Activated T-helper 17 cell treated with anti-CD3 and anti-CD28 coated beads, Interleukin-2, amount 50 U/mL, for 72 hours (primary cell): ENCODE measurements around the gene VPS11. TPM values are rescaled to one million over a fixed set of nuclear protein-coding genes. Genes with fewer than 3 reads are reported as not detected.
"Not testable (repeated sequence)": the region's sequence is repeated elsewhere in the genome, so short reads cannot be mapped to it uniquely, and the experiment has no call there.

ENCODE experiments used
- ATAC-seq: fragments of 150-1000 bp; cut with Tn5 transposase; replicated peaks from 2 replicates; pipeline ENCODE4 v1.10.0; 2021; ENCODE audit warnings: mild to moderate bottlenecking, moderate library complexity
- H3K27ac Mint-ChIP-seq: one replicate; pipeline ENCODE4 v1.8.0; 2022; ENCODE audit warnings: mixed read lengths
- H3K27me3 Mint-ChIP-seq: one replicate; pipeline ENCODE4 v1.8.0; 2022; ENCODE audit warnings: mixed read lengths
- H3K36me3 Mint-ChIP-seq: one replicate; pipeline ENCODE4 v1.8.0; 2022; ENCODE audit warnings: low read depth, mild to moderate bottlenecking, mixed read lengths
- H3K4me1 Mint-ChIP-seq: one replicate; pipeline ENCODE4 v1.8.0; 2022; ENCODE audit warnings: mixed read lengths
- H3K4me3 Mint-ChIP-seq: one replicate; pipeline ENCODE4 v1.8.0; 2022; ENCODE audit warnings: mild to moderate bottlenecking, mixed read lengths
- H3K9me3 Mint-ChIP-seq: one replicate; pipeline ENCODE4 v1.8.0; 2022; ENCODE audit warnings: mixed read lengths
- total RNA-seq, 2 donors: library from RNA; stranded (reverse); gene quantifications; one replicate each; pipeline ENCODE4 v1.2.3, GENCODE V29; 2022

Gene VPS11
- total RNA-seq, 2 donors from 2014 or later = 31.7 to 33.7 TPM

DNA sequence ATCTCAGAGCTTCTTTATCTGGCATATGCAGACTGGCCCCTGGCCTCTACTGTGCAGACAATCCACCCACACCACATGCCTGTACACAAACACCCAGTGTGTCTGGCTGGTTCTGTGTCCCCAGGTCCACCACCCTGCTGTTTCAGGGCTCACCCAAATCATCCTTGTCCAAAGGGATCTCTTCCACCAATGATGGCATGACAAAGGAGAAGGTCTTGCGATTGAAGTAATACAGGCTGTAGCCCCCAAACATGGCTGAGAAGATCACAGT, 38.6 kb upstream of the VPS11 start:
- ATAC-seq = no peak
- peak overlapping the region; percentile 84 for H3K4me3 Mint-ChIP-seq
- peaks cover 39% of the 10 kb centered on the region for H3K36me3 Mint-ChIP-seq
- no peaks in the 10 kb centered on the region for H3K27me3 Mint-ChIP-seq
- H3K9me3 Mint-ChIP-seq = no peaks in the 10 kb centered on the region
- peak overlapping the region; percentile 78 for H3K27ac Mint-ChIP-seq
- H3K4me1 Mint-ChIP-seq = peaks cover 21% of the 10 kb centered on the region

DNA sequence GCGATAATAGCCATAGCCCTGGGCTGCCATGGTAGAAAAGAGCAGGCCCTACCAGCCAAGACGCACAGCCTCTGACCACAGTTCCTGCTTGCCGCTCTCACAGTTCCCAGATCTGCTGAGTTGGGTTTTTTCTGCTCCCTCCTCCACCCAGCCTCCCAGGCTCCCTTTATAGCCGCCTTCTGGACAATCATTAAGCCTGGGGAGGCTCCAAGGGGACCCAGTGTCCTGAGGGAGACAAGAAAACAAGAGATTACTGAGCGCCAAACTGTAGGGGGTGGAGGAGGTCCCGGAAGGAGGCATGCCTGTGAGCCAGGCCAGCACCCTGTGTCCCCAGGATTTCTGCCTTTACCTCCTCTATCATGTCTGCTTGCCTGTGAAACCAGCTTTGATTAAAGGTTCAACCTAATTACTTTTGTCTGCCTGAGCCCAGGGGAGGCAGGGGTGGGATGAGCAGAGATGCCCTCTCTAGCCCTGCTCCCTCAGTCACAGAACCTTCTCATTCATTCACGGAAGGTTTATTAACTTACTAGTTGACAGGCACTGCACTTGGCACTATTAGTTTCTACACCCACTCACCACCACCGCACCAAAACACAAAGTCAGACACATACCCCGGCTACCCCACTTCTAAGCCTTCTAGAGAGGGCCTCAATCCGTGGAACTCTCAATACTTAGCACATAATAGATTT, 38.1 kb upstream of the VPS11 start:
- peak; percentile 35 for ATAC-seq

DNA sequence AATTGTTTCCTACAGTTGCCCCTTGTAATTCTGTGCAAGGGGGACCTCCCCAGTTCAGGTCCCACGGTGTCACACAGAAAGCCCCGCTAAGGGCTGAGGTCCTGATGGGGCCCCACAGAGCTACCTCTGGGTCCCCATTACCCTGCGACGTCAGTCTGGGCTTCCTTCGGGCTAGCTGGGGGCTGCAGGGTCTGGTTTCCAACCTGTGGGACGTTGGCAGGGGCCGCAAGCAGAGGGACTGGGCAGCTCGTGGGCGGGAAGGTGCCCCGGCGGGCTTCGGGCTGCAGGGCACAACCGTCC, 37.6 kb upstream of the VPS11 start:
- peak overlapping the region; percentile 78 for H3K27ac Mint-ChIP-seq
- H3K27me3 Mint-ChIP-seq = no peaks in the 10 kb centered on the region
- peaks cover 14% of the 10 kb centered on the region for H3K4me1 Mint-ChIP-seq
- peak overlapping the region; percentile 84 for H3K4me3 Mint-ChIP-seq
- peaks cover 29% of the 10 kb centered on the region for H3K36me3 Mint-ChIP-seq
- ATAC-seq = peak; percentile 8
- H3K9me3 Mint-ChIP-seq = no peaks in the 10 kb centered on the region

More for the DNA sequence above, 38.1 kb upstream of the VPS11 start:
- Mint-ChIP-seq H3K4me3 (peak overlapping the region; percentile 84), H3K27ac (peak overlapping the region; percentile 78), H3K9me3 (no peaks in the 10 kb centered on the region), H3K4me1 (peaks cover 16% of the 10 kb centered on the region), H3K27me3 (no peaks in the 10 kb centered on the region), H3K36me3 (peaks cover 34% of the 10 kb centered on the region)

DNA sequence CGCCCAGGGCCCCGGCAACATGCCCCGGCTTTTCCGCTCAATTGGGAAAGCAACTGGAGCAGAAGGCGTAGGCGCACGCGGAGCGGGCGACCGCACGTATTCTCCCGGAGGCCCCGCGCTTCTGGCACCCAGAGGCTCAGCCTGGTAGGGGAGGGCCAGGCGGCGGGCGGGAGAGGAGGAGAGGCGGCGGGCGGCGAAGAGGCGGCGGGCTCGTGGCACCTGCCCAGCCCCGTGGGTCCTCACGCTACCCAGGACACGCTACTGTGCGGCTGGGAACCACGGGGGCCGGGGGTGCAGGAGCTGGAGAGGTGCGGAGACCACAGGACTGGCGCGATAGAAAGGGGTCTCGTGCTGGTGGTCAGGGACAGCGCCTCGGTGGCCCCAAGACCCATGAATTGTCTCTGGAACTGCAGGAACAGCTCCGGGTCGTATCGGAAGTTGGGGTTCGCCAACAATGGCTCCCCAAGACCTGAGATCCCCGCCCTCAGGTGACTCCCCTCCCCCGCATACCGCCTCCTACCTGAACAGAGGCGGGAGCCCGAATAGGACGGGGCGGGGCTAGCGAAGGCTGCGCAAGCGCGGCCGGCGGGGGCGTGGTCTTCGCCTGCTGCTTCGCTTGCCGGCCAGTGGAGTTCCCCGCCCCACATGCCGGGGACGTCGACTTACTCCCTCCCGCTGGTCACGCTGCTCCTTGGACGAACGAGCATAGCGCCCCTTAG, 37.1 kb upstream of the VPS11 start, which contains the start of gene SLC37A4:
Gene SLC37A4 (minus strand): TSS at position 549 of the 719 bp plus-strand sequence.
- Mint-ChIP-seq H3K4me3 (peak within 1 kb of the TSS; percentile 84), H3K27me3 (no peaks in the 10 kb centered on the region), H3K4me1 (peaks cover 9% of the 10 kb centered on the region), H3K36me3 (peaks cover 24% of the 10 kb centered on the region), H3K27ac (peak within 1 kb of the TSS; percentile 78), H3K9me3 (no peaks in the 10 kb centered on the region)
- peak; percentile 93 for ATAC-seq

DNA sequence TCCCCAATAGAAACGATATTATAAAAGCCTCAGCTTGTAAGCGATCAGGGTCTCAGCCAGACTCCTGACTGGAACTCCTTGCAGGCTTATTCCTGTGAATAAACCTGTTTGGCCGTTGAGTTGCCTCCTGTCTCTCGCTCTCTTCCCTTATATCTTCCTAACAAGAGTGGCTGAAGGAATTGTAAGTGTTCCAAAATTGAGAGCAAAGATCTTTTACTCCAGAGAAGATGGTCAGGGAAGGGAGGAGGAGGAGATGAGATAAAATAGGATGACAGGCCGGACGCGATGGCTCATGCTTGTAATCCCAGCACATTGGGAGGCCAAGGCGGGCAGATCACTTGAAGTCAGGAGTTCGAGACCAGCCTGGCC, 35.7 kb upstream of the VPS11 start:
- peaks cover 14% of the 10 kb centered on the region for H3K36me3 Mint-ChIP-seq
- H3K4me1 Mint-ChIP-seq = peaks cover 7% of the 10 kb centered on the region
- H3K27ac Mint-ChIP-seq = peak overlapping the region; percentile 41

DNA sequence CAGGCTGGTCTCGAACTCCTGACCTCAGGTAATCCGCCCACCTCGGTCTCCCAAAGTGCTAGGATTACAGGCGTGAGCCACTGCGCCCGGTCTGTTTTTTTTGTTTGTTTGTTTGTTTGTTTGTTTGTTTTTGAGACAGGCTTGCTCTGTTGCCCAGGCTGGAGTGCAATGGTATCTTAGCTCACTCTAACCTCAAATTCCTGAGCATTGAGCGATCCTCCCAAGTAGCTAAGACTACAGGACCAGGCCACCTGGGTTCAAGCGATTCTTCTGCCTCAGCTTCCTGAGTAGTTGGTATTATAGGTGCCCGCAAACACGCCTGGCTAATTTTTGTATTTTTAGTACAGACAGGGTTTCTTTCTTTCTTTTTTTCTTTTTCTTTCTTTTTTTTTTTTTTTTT, 34.2 kb upstream of the VPS11 start:
- not testable (repeated sequence) for H3K36me3 Mint-ChIP-seq, ATAC-seq, H3K9me3 Mint-ChIP-seq, H3K4me1 Mint-ChIP-seq, H3K4me3 Mint-ChIP-seq, H3K27ac Mint-ChIP-seq, H3K27me3 Mint-ChIP-seq

More for the DNA sequence above, 35.7 kb upstream of the VPS11 start:
- Mint-ChIP-seq H3K9me3 (no peaks in the 10 kb centered on the region), H3K27me3 (no peaks in the 10 kb centered on the region), H3K4me3 (no peak overlapping the region)
- no peak for ATAC-seq

DNA sequence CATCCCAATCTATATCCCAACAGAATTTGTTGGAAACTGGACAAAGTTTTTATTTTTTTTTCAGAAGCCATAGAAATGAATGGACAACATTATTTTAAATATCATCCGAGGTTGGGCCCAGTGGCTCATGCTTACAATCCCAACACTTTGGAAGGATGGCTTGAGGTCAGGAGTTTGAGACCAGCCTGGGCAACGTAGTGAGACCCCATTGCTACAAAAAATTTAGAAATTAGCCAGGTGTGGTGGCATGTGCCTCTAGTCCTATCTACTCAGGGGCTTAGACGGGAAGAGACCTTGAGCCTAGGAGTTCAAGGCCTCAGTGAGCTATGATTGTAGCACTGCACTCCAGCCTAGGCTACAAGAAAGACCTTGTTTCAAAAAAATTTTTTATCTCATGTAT, 32.8 kb upstream of the VPS11 start:
- H3K9me3 Mint-ChIP-seq = no peaks in the 10 kb centered on the region
- ATAC-seq = no peak
- H3K27ac Mint-ChIP-seq = no peak overlapping the region
- no peaks in the 10 kb centered on the region for H3K27me3 Mint-ChIP-seq
- H3K36me3 Mint-ChIP-seq = no peaks in the 10 kb centered on the region
- H3K4me3 Mint-ChIP-seq = no peak overlapping the region
- no peaks in the 10 kb centered on the region for H3K4me1 Mint-ChIP-seq

DNA sequence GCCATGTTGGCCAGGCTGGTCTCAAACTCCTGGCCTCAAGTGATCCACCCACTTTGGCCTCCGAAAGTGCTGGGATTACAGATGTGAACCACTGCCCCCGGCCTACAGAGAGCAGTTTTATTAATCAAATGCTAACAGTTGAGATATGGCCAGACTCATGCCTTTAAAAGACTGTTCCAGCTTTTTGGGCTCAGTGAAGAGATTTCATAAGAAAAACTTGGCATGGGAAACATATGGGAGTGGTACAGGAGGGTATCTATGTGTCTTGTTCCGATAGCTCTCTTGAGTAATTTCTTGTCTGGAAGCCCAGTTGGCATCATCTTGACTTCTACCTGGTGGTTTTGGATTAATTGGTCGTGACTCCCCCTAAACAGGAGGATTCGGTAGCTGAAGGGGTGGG, 28.7 kb upstream of the VPS11 start:
- no peak overlapping the region for H3K4me3 Mint-ChIP-seq
- H3K36me3 Mint-ChIP-seq = no peaks in the 10 kb centered on the region
- no peak for ATAC-seq
- no peaks in the 10 kb centered on the region for H3K4me1 Mint-ChIP-seq
- H3K27me3 Mint-ChIP-seq = no peaks in the 10 kb centered on the region
- H3K27ac Mint-ChIP-seq = no peak overlapping the region
- no peaks in the 10 kb centered on the region for H3K9me3 Mint-ChIP-seq

DNA sequence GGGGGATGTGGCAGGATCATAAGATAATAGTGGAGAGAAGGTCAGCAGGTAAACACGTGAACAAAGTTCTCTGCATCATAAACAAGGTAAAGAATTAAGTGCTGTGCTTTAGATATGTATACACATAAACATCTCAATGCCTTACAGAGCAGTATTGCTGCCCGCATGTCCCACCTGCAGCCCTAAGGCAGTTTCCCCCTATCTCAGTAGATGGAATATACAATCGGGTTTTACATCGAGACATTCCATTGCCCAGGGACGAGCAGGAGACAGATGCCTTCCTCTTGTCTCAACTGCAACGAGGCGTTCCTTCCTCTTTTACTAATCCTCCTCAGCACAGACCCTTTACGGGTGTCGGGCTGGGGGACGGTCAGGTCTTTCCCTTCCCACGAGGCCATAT, 28.1 kb upstream of the VPS11 start:
- not testable (repeated sequence) for ATAC-seq

DNA sequence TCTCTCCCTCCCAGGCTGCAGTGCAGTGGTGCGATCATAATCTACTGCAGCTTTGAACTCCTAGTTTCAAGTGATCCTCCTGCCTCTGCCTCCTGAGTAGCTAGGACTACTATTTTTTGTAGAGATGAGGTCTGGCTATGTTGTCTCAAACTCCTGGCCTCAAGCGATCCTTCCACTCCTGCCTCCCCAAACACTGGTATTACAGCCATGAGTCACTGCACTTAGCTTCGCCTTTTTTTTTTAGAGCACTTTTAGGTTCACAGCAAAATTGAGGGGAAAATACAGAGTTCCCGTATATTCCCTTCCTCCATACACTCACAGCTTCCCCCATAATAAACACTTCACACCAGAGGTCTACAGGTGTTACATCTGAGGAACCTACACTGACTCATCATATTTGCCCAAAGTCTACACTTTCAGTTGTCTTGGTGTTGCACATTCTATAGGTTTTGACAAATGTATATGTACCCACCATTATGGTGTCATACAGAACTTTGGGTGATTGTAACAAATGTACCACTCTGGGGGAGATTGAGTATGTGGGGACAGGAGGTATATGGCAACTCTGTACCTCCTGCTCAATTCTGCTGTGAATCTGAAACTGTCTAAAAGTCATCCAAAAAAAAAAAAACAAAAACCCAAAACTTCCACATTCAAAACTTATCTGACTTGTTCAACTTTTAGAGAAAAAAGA, 25.6 kb upstream of the VPS11 start:
- Mint-ChIP-seq H3K27me3 (no peaks in the 10 kb centered on the region), H3K36me3 (peaks cover 30% of the 10 kb centered on the region), H3K27ac (no peak overlapping the region), H3K4me1 (no peaks in the 10 kb centered on the region), H3K4me3 (no peak overlapping the region), H3K9me3 (no peaks in the 10 kb centered on the region)
- ATAC-seq = peak; percentile 76

More for the DNA sequence above, 28.1 kb upstream of the VPS11 start:
- not testable (repeated sequence) for H3K27me3 Mint-ChIP-seq, H3K27ac Mint-ChIP-seq, H3K4me1 Mint-ChIP-seq, H3K4me3 Mint-ChIP-seq, H3K9me3 Mint-ChIP-seq, H3K36me3 Mint-ChIP-seq

DNA sequence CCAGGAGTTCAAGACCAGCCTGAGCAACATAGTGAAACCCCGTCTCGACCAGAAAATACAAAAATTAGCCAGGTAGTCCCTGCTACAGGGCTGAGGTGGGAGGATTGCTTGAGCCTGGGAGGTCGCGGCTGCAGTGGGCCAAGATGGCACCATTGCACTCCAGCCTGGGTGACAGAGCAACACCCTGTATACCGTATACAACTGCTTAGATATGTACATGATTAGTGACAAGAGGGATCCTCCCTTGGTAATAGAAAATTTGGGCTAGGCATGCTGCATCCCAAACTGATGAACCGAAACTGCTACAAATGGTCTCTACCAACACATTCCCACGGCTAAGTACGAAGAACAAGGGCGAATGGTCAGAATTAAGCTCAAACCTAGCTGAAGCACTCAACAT, 24.7 kb upstream of the VPS11 start:
- no peak overlapping the region for H3K4me3 Mint-ChIP-seq

DNA sequence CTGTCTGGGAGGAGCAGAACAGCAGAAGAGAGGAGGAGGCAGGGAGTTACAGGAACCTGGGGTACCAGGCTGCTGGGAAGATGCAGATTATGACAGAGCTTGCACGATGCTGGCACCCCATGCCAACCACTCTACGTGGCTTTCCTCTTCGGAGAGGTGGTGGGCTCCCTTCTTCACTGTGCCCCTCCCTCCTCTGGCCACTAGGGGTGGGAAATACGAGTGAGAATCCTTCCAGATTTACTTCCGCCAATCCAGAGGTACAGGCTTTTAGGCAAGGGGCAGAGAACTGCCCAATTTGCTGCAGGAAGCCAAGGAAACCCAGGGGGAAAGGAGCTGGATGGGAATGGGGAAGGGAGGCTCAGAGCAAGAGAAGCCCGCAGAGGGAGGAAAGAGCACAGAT, 22.9 kb upstream of the VPS11 start:
- H3K9me3 Mint-ChIP-seq = no peaks in the 10 kb centered on the region
- H3K27me3 Mint-ChIP-seq = no peaks in the 10 kb centered on the region
- ATAC-seq = no peak
- peaks cover 8% of the 10 kb centered on the region for H3K4me1 Mint-ChIP-seq
- H3K4me3 Mint-ChIP-seq = no peak overlapping the region
- peak overlapping the region; percentile 38 for H3K27ac Mint-ChIP-seq
- peaks cover 58% of the 10 kb centered on the region for H3K36me3 Mint-ChIP-seq

More for the DNA sequence above, 24.7 kb upstream of the VPS11 start:
- Mint-ChIP-seq H3K4me1 (no peaks in the 10 kb centered on the region), H3K27ac (no peak overlapping the region), H3K9me3 (no peaks in the 10 kb centered on the region), H3K36me3 (peaks cover 40% of the 10 kb centered on the region), H3K27me3 (no peaks in the 10 kb centered on the region)
- no peak for ATAC-seq

DNA sequence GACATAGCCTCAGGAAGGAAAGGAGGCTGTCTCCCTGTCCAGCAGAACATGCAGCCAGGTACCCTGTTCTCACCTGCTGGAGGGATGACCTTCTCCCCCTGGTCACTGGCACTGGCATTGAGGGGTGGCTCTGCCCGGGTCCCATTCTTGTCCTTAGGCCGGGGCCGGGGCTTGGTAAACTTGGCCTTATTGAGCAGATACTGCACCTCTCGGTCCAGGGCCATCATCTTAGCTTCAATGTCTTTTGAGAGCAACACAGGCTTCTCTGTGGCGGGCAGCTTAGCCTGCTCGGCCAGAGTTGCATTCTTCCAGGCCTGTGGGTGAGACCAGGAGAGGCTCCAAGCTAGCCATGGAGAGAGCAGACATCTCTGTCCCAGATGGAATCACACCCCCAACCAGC, 21.1 kb upstream of the VPS11 start:
- H3K27ac Mint-ChIP-seq = no peak overlapping the region
- H3K27me3 Mint-ChIP-seq = no peaks in the 10 kb centered on the region
- no peak for ATAC-seq
- H3K9me3 Mint-ChIP-seq = no peaks in the 10 kb centered on the region
- no peak overlapping the region for H3K4me3 Mint-ChIP-seq
- peaks cover 15% of the 10 kb centered on the region for H3K4me1 Mint-ChIP-seq
- H3K36me3 Mint-ChIP-seq = peaks cover 75% of the 10 kb centered on the region

DNA sequence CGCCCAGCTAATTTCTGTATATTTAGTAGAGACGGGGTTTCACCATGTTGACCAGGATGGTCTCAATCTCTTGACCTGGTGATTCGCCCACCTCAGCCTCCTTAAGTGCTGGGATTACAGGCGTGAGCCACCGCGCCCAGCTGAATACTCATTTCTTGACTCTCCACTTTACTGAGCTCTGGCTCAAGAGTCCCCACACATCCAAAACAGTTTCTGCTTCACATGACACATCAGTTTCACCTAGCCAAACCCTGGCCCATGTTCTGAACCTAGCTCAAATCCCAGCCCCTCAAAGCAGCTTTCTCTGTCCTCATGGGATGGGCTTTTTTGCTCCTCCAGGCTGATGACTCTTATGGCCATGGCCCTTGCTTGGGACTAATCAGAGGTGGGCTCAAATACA, 20.4 kb upstream of the VPS11 start:
- Mint-ChIP-seq H3K36me3 (peaks cover 83% of the 10 kb centered on the region), H3K4me3 (no peak overlapping the region), H3K4me1 (peaks cover 18% of the 10 kb centered on the region), H3K27me3 (no peaks in the 10 kb centered on the region), H3K27ac (peak overlapping the region; percentile 7), H3K9me3 (no peaks in the 10 kb centered on the region)
- peak; percentile 71 for ATAC-seq

DNA sequence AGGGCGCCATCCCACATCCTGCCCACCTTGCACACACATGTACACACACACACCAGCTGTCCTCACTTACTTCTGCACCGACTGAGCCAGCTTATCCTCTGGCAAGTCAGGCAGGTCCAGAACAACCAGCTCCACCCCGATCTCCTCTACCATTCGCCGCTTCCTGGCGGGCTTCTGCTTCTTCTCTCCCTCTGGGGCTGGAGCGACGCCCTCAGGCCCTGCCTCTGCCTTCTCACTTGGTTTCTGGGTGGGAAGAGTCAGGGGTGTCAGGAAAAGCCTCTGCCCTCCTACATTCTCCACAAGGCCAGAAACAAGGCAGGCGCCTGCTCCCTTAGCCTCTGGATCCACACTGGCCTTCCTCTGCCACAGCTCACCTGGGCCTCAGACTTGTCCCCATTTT, 19.0 kb upstream of the VPS11 start:
- Mint-ChIP-seq H3K4me1 (peaks cover 30% of the 10 kb centered on the region), H3K27me3 (no peaks in the 10 kb centered on the region), H3K36me3 (peaks cover 97% of the 10 kb centered on the region), H3K9me3 (no peaks in the 10 kb centered on the region), H3K27ac (peak overlapping the region; percentile 63), H3K4me3 (no peak overlapping the region)
- ATAC-seq = no peak
